ENCODE measurements around the gene ANKRD44. TPM values are rescaled to one million over a fixed set of nuclear protein-coding genes. Genes with fewer than 3 reads are reported as not detected.

The ANKRD44 gene
- total RNA-seq, 1 experiment from 2014 or later, result 0.68 TPM

GRCh38 chr2:197182668-197183067 lies 127.9 kb downstream of the ANKRD44 start (continued):
- TF ChIP-seq ZNF121 (CRISPR knock-in tag; IDR thresholded peaks at IDR 0.05), result no peak
- no peak for TF ChIP-seq OVOL2 (CRISPR knock-in tag; IDR thresholded peaks at IDR 0.05; ENCODE audit: borderline replicate concordance)
- no peak for TF ChIP-seq FOXP4 (CRISPR knock-in tag; IDR thresholded peaks at IDR 0.05)

GRCh38 chr2:197181491-197181890 lies 129.1 kb downstream of the ANKRD44 start:
- Mint-ChIP-seq H3K4me1 (no peaks in the 10 kb centered on the region), H3K27ac (no peak overlapping the region), H3K36me3 (no peaks in the 10 kb centered on the region), H3K27me3 (ENCODE audit: low read depth) (no peaks in the 10 kb centered on the region), H3K9me3 (no peaks in the 10 kb centered on the region), H3K4me3 (no peak overlapping the region)
- ATAC-seq (no peak), DNase-seq (ENCODE audit: low spot score) (no peak)
- ChIA-PET POLR2A (no interaction called here), CTCF (interaction anchor here (1.3 kb wide), 1 partner anchor 13 kb away, joined by 3 read pairs; no protein-coding TSS in a partner anchor)
- no peak for TF ChIP-seq GRHL2 (CRISPR knock-in tag; IDR thresholded peaks at IDR 0.05; ENCODE audit: insufficient replicate concordance, severe bottlenecking)
- TF ChIP-seq NR1H2 (CRISPR knock-in tag; IDR thresholded peaks at IDR 0.05), result no peak
- TF ChIP-seq ZNF671 (CRISPR knock-in tag; IDR thresholded peaks at IDR 0.05), result no peak
- no peak for TF ChIP-seq AR (CRISPR knock-in tag; IDR thresholded peaks at IDR 0.05)
- no peak for TF ChIP-seq E2F1 (CRISPR knock-in tag; IDR thresholded peaks at IDR 0.05)
- TF ChIP-seq ZBTB21 (CRISPR knock-in tag; IDR thresholded peaks at IDR 0.05; ENCODE audit: borderline replicate concordance), result no peak

- no peak overlapping the region for H3K27ac Mint-ChIP-seq
- ChIA-PET POLR2A (no interaction called here), CTCF (interaction anchor here (1.9 kb wide), 1 partner anchor 11 kb away, joined by 12 read pairs; no protein-coding TSS in a partner anchor)
- H3K4me3 Mint-ChIP-seq, result no peak overlapping the region
- H3K9me3 Mint-ChIP-seq, result no peaks in the 10 kb centered on the region
- DNase-seq (ENCODE audit: low spot score), result no peak
- no peaks in the 10 kb centered on the region for H3K4me1 Mint-ChIP-seq
- ATAC-seq, result no peak
- no peaks in the 10 kb centered on the region for H3K36me3 Mint-ChIP-seq
- H3K27me3 Mint-ChIP-seq (ENCODE audit: low read depth), result no peaks in the 10 kb centered on the region
- TF ChIP-seq FOXJ3 (CRISPR knock-in tag; IDR thresholded peaks at IDR 0.05; ENCODE audit: borderline replicate concordance) (no peak), ZMAT4 (CRISPR knock-in tag; IDR thresholded peaks at IDR 0.05) (no peak), CREM (CRISPR knock-in tag; IDR thresholded peaks at IDR 0.05) (no peak), NR3C1 (CRISPR knock-in tag; conservative IDR thresholded peaks at IDR 0.05; ENCODE audit: low read depth) (no peak), NFATC4 (CRISPR knock-in tag; IDR thresholded peaks at IDR 0.05) (no peak), ZNF219 (CRISPR knock-in tag; IDR thresholded peaks at IDR 0.05; ENCODE audit: borderline replicate concordance) (no peak), TCF7 (CRISPR knock-in tag; IDR thresholded peaks at IDR 0.05; ENCODE audit: low read depth) (no peak), IRF1 (CRISPR knock-in tag; IDR thresholded peaks at IDR 0.05) (no peak), PRDM15 (CRISPR knock-in tag; IDR thresholded peaks at IDR 0.05) (no peak), ZNF281 (CRISPR knock-in tag; IDR thresholded peaks at IDR 0.05) (no peak)
Measured at GRCh38 chr2:197179744-197180498, 130.7 kb downstream of the ANKRD44 start.
